HEK293T (cell line): Measurements from ENCODE around the gene CUEDC1.

Source experiments
- CTCF ChIA-PET: fragments of 350-600 bp; formaldehyde crosslinking; extraction: SDS; loops from one replicate; lab custom pipeline; 2021; ENCODE audit warnings: antibody characterized with exemption, inconsistent platforms; lab: Yijun Ruan, JAX
- POLR2A ChIA-PET: fragments of 350-600 bp; formaldehyde crosslinking; extraction: SDS; loops from one replicate; lab custom pipeline; 2020; ENCODE audit warnings: antibody characterized with exemption, inconsistent platforms; lab: Yijun Ruan, JAX
- DNase-seq: peaks from one replicate; pipeline ENCODE4 v3.0.0; 2012; ENCODE audit warnings: mixed read lengths; ENCODE audit errors: extremely low spot score
- ARNT ChIP-seq: fragments of 450-650 bp; IDR thresholded peaks from 2 replicates; pipeline ENCODE4 v1.6.1; 2017; ENCODE audit warnings: mild to moderate bottlenecking
- BHLHE40 ChIP-seq: fragments of 450-650 bp; IDR thresholded peaks from 2 replicates; pipeline ENCODE4 v1.6.1; 2016; ENCODE audit warnings: mild to moderate bottlenecking, moderate library complexity, borderline replicate concordance
- CTBP1 ChIP-seq: fragments of 450-650 bp; IDR thresholded peaks from 2 replicates; pipeline ENCODE4 v1.6.1; 2016; ENCODE audit warnings: borderline replicate concordance
- ELF4 ChIP-seq: fragments of 450-650 bp; IDR thresholded peaks from 2 replicates; pipeline ENCODE4 v1.6.1; 2017; ENCODE audit warnings: antibody characterized with exemption
- FOXA1 ChIP-seq: fragments of 450-650 bp; IDR thresholded peaks from 2 replicates; pipeline ENCODE4 v1.6.1; 2016; ENCODE audit warnings: mild to moderate bottlenecking
- FOXK2 ChIP-seq: fragments of 450-650 bp; IDR thresholded peaks from 2 replicates; pipeline ENCODE4 v1.6.1; 2016; ENCODE audit warnings: mild to moderate bottlenecking
- FOXM1 ChIP-seq: fragments of 450-650 bp; IDR thresholded peaks from 2 replicates; pipeline ENCODE4 v1.6.1; 2017; ENCODE audit warnings: mild to moderate bottlenecking, borderline replicate concordance
- HDGF ChIP-seq: fragments of 450-650 bp; IDR thresholded peaks from 2 replicates; pipeline ENCODE4 v1.6.1; 2017; ENCODE audit warnings: antibody characterized with exemption, borderline replicate concordance
- L3MBTL2 ChIP-seq: fragments of 450-650 bp; conservative IDR thresholded peaks from 2 replicates; pipeline ENCODE4 v1.6.1; 2016; ENCODE audit warnings: mild to moderate bottlenecking
- LEF1 ChIP-seq: fragments of 450-650 bp; IDR thresholded peaks from 2 replicates; pipeline ENCODE4 v1.6.1; 2017; ENCODE audit warnings: mild to moderate bottlenecking, borderline replicate concordance
- NFRKB ChIP-seq: fragments of 450-650 bp; IDR thresholded peaks from 2 replicates; pipeline ENCODE4 v1.6.1; 2016; ENCODE audit warnings: mild to moderate bottlenecking, moderate library complexity
- SP1 ChIP-seq: fragments of 450-650 bp; IDR thresholded peaks from 2 replicates; pipeline ENCODE4 v1.6.1; 2017
- SUZ12 ChIP-seq: fragments of 450-650 bp; IDR thresholded peaks from 2 replicates; pipeline ENCODE4 v1.6.1; 2016; ENCODE audit warnings: mild to moderate bottlenecking
- TARDBP ChIP-seq: fragments of 450-650 bp; IDR thresholded peaks from 2 replicates; pipeline ENCODE4 v1.6.1; 2016
- ZNF384 ChIP-seq: fragments of 450-650 bp; IDR thresholded peaks from 2 replicates; pipeline ENCODE4 v1.6.1; 2016
- TF ChIP-seq, protein P1 (sequence below): fragments of 450-650 bp; IDR thresholded peaks from 2 replicates; pipeline ENCODE4 v1.6.1; 2016

CUEDC1 gene

DNA sequence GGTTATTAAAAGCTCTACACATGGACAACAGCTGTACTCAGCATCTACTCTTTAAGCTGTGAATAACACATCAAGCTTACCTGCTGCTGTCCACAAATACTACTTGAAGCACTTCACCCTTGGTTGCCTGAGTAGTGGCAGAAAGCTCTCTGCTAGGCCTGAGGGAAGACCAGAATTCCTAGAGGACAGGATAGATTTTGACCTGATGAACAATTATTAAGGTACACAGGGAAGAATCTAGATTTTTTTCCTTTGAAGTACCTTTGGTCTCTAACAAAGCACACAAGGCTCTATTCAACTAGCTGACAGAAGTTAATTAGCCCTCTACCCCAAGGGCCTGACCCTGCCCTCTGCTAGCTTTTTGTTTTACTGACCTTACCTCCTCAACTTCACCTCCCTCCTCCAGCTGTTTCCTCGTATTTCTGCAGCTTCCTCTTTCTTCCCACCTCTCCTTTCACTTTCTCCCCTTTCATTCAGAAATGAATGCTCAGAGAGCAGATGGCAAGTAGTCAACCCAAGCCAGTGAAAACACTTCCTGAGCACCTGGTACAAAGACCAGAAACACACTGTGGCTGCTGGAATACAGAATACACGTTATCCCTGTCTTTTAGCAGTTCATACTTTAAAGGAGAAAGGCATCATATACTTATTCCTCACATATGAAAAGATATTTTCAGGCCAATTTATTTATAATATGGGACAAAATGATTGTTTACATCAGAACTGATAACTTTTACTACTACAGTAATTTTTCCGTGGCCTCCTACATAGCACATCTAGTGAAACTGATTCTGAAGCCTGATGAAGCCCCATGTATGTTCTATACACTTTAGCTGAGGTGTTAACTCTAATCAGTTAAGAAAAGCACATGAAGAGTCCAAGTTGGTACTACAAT, 38.5 kb upstream of the CUEDC1 start:
- no peak for DNase-seq
- CTCF ChIA-PET, result interaction anchor here (1.1 to 7.7 kb wide), 2 partner anchors 78 to 136 kb away, joined by 3 to 84 read pairs; no protein-coding TSS in a partner anchor
- POLR2A ChIA-PET, result interaction anchor here (0.9 to 5.9 kb wide), 3 partner anchors 13 to 101 kb away, joined by 3 to 42 read pairs (median 4); partner anchors contain the start of gene SRSF1
- no peak for TF ChIP-seq SP1
- 0 out of 2 replicates have a peak, but pooled peaks have one; percentile 16 for TF ChIP-seq BHLHE40
- TF ChIP-seq ELF4, result 0 out of 2 replicates have a peak, but pooled peaks have one; percentile 23
- TF ChIP-seq LEF1, result no peak

DNA sequence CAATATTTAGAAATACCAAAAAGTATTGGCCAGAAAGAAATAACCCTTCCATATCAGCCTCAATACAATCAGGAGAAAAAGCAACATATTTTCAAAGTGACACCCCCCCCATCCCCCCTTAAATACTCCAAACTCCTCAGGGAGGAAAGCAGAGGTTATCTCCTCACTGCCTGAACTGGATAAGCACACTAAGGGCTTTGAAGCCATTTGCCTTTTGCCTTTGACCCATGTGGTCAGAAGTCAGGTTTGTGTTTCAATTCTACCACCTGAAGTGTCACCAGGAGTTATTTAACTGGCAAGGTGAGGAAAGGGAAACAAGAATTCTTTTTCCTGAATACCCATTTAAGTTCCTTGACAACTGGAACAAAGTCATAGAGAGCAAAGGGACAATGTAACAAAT, 36.3 kb upstream of the CUEDC1 start:
- no peak for DNase-seq
- CTCF ChIA-PET, result no interaction called here
- no peak for TF ChIP-seq ARNT
- TF ChIP-seq CTBP1, result no peak
- TF ChIP-seq FOXK2, result no peak
- TF ChIP-seq NFRKB, result no peak
- TF ChIP-seq FOXM1, result no peak
- TF ChIP-seq BHLHE40, result no peak
- no peak for TF ChIP-seq HDGF
- no peak for TF ChIP-seq L3MBTL2
- no peak for TF ChIP-seq LEF1
- TF ChIP-seq SP1, result no peak
- TF ChIP-seq, protein P1, sequence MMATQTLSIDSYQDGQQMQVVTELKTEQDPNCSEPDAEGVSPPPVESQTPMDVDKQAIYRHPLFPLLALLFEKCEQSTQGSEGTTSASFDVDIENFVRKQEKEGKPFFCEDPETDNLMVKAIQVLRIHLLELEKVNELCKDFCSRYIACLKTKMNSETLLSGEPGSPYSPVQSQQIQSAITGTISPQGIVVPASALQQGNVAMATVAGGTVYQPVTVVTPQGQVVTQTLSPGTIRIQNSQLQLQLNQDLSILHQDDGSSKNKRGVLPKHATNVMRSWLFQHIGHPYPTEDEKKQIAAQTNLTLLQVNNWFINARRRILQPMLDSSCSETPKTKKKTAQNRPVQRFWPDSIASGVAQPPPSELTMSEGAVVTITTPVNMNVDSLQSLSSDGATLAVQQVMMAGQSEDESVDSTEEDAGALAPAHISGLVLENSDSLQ, result no peak
- no peak for TF ChIP-seq ZNF384
- no peak for TF ChIP-seq ELF4
- no peak for TF ChIP-seq TARDBP
- TF ChIP-seq SUZ12, result no peak
- TF ChIP-seq FOXA1, result no peak
- POLR2A ChIA-PET, result interaction anchor here (1.0 to 1.7 kb wide), 2 partner anchors 16 to 99 kb away, joined by 3 to 6 read pairs; partner anchors contain the start of gene SRSF1

DNA sequence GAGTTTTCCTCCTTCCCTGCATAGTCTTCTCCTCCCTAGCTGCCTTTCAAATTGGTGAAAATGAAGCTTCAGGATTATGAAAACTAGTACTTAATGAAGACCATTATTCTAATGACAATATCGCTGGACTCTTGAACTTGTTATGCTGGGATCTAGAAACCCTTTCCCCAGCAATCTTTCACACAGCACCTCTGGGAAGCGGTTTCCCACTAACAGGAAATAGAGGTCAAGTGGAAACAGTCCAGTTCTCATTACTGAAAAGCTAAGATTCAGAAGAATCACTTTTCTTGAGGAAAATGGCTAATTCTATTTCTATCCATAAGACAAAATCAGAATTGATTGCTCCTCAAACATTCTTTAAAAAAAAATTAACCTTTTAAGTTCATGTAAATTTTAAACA, 34.8 kb upstream of the CUEDC1 start:
- TF ChIP-seq HDGF (no peak), NFRKB (no peak), FOXK2 (no peak), ARNT (no peak), ZNF384 (no peak), FOXM1 (no peak), ELF4 (no peak), LEF1 (no peak), FOXA1 (no peak), BHLHE40 (no peak), TARDBP (no peak), SUZ12 (no peak)
- TF ChIP-seq, protein P1, result no peak
- DNase-seq, result no peak
- CTCF ChIA-PET, result interaction anchor here (0.9 to 2.9 kb wide), 2 partner anchors 9 to 89 kb away, joined by 3 to 22 read pairs; no protein-coding TSS in a partner anchor
- POLR2A ChIA-PET, result interaction anchor here (0.9 to 2.8 kb wide), 7 partner anchors 10 to 140 kb away, joined by 3 to 13 read pairs (median 6); partner anchors contain the start of genes CUEDC1, MRPS23 and SRSF1

DNA sequence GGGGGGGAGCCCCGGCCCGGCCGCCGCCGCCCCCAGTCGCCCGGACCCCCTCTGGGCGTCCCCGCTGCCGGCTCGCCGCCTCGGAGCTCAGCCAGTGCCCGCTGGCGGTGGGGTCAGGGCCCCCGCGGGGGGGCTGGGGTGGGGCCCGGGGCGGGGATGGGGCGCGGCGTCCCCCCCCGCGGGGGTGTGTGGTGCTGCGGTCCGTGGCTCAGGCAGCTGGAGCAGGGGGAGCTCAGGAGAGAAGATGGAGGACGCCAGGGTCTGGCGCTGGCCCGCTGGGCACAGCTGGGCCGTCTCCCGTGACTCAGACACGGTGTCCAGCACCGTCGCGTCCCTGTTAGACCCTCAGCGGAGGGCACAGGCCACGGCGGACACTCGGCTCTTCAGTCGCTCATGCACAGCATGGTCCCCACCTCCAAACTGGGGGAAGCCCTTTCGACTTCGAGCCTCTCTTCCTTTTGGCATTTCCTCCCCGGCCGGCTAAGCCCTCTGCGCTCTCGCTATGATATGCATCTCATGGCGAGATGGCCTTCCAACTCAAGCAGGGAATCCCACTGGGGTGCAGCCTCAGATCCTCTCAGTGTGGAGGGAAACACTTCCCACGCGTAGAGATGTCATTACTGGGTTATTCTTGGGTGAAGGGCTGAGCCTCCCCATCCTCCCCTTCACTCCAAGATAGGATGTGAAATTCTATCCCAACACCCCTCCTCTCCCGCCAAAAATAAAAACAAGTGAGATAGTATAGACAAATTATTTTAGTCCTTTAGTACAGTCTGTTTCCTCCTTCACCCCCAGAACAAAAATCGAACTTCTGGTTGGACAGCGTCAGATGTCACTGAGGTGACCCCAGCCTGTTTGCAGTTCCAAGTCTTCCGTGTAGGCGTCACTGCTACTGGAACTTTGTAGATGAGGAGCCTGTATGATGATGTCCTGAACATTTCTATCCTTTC, 33.4 kb upstream of the CUEDC1 start:
- ChIA-PET CTCF (interaction anchor here (0.9 to 2.9 kb wide), 3 partner anchors 11 to 88 kb away, joined by 3 to 22 read pairs (median 3); partner anchors contain the start of gene CUEDC1), POLR2A (interaction anchor here (0.6 to 2.8 kb wide), 13 partner anchors 9 to 139 kb away, joined by 3 to 13 read pairs (median 4); partner anchors contain the start of genes MRPS23 and SRSF1)
- TF ChIP-seq ELF4, result peak; percentile 35
- TF ChIP-seq SP1, result no peak
- peak; percentile 66 for TF ChIP-seq L3MBTL2
- DNase-seq, result peak; percentile 80

DNA sequence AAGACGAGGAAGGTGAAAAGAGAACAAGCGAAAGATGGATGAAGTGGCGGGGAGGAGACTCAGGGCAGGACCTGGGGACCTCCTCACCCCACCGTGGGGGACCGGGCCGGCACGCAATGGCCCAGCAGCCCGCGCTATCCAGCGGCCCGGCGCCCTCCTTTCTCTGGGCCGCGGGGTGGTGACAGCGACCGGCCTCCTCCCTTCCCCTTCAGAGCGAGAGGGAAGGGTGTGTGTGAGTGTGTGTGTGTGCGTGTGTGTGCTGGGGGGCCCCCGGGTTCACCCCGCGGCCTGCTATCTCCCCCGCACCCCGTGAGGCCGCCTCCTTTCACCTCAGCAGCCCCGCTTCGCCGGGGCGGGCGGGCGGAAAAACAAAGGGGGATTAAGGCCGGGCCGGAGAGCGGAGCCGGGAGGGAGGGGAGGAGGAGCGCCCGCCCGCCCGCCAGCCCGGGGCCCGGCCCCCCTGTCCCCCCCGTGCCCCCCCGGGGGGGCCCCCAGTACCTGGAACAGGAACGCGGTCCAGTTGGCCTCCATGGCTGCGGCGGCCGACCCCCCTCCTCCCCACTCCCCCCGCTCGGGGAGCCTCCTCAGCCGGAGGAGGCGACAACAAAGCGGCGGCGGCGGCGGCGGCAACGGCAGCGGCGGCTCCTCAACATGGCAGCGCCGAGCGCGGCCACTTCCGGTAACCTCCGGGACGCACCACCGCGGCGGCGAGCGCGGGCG, 32.5 kb upstream of the CUEDC1 start, which contains the start of gene VEZF1:
VEZF1 (minus strand) TSS at position 674 of the 720 bp plus-strand sequence; CDS start at position 531, 143 bp downstream.
- ChIA-PET CTCF (no interaction called here), POLR2A (interaction anchor here (0.6 to 2.8 kb wide), 12 partner anchors 9 to 138 kb away, joined by 3 to 18 read pairs (median 4); partner anchors contain the start of genes MRPS23 and SRSF1)
- peak; percentile 74 for DNase-seq
- TF ChIP-seq SUZ12 (no peak), SP1 (no peak), FOXA1 (no peak), FOXM1 (peak; percentile 94), L3MBTL2 (peak; percentile 41; the same call in 1 of the 2 replicates), BHLHE40 (no peak), ELF4 (no peak), ARNT (0 out of 2 replicates have a peak, but pooled peaks have one; percentile 4)
